Measurements from ENCODE around the gene SPINK5. TPM values are rescaled to one million over a fixed set of nuclear protein-coding genes. Genes with fewer than 3 reads are reported as not detected.

SPINK5 gene
- total RNA-seq, 6 experiments from 2014 or later: 0.10 to 0.26 TPM; not detected in 4

DNA sequence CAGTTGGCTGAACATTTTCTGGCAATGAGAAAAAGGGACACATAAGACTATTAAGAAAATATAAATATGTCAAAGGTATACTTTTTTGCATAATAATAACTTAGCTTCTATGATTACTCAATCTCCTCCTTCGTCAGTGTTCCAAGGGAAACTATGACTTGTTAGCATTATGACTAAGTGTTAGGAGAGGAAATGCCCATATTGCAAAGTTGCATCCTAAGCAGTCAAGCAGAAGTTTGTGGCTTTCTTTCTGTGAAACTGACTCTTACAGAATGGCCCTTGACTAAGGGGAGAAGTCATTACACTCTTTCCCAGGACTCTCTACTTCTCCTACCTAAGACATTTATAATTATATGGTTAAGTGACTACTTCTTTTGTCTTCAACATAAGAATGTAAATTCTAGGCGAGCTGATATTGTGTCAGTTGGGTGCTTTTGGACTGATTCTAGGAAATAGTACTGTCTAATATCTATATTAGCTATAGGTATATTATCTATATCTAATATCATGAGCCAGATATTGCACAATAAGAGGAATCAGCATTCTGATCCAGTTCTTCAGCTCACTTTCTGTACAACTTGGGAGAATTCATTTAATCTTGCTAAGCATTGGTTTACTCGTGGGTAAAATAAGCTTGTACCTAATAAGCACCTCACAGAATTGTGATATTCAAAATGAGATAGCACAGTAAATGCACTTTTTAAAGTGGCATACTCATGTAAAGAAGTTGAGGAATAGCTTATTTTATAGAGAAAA lies 122.6 kb downstream of the SPINK5 start:
- Histone ChIP-seq H3K27ac (no peak overlapping the region), H3K36me3 (no peaks in the 10 kb centered on the region)
- intact Hi-C loops (cut with DNase I): no loop called here

More for the DNA sequence above, 122.6 kb downstream of the SPINK5 start:
- Histone ChIP-seq H3K9me3 (no peaks in the 10 kb centered on the region), H3K4me3 (no peak overlapping the region), H3K4me1 (no peaks in the 10 kb centered on the region), H3K27me3 (no peaks in the 10 kb centered on the region)
- TF ChIP-seq, protein P1, sequence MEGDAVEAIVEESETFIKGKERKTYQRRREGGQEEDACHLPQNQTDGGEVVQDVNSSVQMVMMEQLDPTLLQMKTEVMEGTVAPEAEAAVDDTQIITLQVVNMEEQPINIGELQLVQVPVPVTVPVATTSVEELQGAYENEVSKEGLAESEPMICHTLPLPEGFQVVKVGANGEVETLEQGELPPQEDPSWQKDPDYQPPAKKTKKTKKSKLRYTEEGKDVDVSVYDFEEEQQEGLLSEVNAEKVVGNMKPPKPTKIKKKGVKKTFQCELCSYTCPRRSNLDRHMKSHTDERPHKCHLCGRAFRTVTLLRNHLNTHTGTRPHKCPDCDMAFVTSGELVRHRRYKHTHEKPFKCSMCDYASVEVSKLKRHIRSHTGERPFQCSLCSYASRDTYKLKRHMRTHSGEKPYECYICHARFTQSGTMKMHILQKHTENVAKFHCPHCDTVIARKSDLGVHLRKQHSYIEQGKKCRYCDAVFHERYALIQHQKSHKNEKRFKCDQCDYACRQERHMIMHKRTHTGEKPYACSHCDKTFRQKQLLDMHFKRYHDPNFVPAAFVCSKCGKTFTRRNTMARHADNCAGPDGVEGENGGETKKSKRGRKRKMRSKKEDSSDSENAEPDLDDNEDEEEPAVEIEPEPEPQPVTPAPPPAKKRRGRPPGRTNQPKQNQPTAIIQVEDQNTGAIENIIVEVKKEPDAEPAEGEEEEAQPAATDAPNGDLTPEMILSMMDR (IDR thresholded peaks at IDR 0.05): no peak
- no peak for TF ChIP-seq POLR2A (IDR thresholded peaks at IDR 0.05)
- WGBS (ENCODE audit: insufficient coverage, low coverage, low lambda C conversion rate, missing lambda C conversion rate): 40% methylated on average over 3 of the region's 3 CpGs
- peak; percentile 63 to 79 (median 70) for ATAC-seq
- no peak for DNase-seq

Other genes starting within 250 kb of the SPINK5 start
- 100 to 1,000 TPM in 3 of 6 experiments, 10 to 100 TPM in 3; 11.9 to 823 (median 161) TPM for gene SPINK1, start 232.3 kb upstream of the SPINK5 start, total RNA-seq
- gene SCGB3A2, start 185.3 kb upstream of the SPINK5 start, total RNA-seq: not detected
- gene C5orf46, start 157.4 kb upstream of the SPINK5 start, total RNA-seq: under 1 TPM in 1 of 6 experiments, not detected in 5; 0.84 TPM
- not detected for gene SPINK14, start 104.6 kb downstream of the SPINK5 start, total RNA-seq
- not detected for gene SPINK6, start 139.1 kb downstream of the SPINK5 start, total RNA-seq
- gene MARCOL, start 174.5 kb downstream of the SPINK5 start, total RNA-seq: not detected
- gene SPINK13, start 204.8 kb downstream of the SPINK5 start, total RNA-seq: not detected
- gene SPINK7, start 248.4 kb downstream of the SPINK5 start, total RNA-seq: not detected